OCI-LY7 (cell line): ENCODE results near the gene GNLY. TPM values are rescaled to one million over a fixed set of nuclear protein-coding genes. Genes with fewer than 3 reads are reported as not detected.

Experiments
- BruUV-seq: library from RNA; stranded (reverse); fragments of 400-500 nt; replicated peaks from 2 replicates; lab custom pipeline; 2021; lab: Mats Ljungman, UMichigan
- CTCF ChIA-PET: fragments of 300-600 bp; sonication (Branson Sonifier 250); formaldehyde crosslinking; loops from one replicate; lab custom pipeline; 2022; ENCODE audit warnings: antibody characterized with exemption; ENCODE audit not compliant: unreplicated experiment; lab: Charles Lee
- POLR2A ChIA-PET: fragments of 300-600 bp; sonication (Branson Sonifier 250); formaldehyde crosslinking; loops from one replicate; lab custom pipeline; 2022; ENCODE audit warnings: antibody characterized with exemption; lab: Charles Lee
- DNase-seq: peaks from one replicate; pipeline ENCODE4 v3.0.0-alpha.2; 2015; ENCODE audit warnings: low spot score
- H2AFZ ChIP-seq: fragments of 200-600 bp; sonication (generic), shearing (Covaris generic); 2 replicates; pipeline ENCODE4 v1.6.1; 2014; ENCODE audit warnings: mild to moderate bottlenecking, antibody characterized with exemption, low read length, moderate library complexity
- H3K27ac ChIP-seq: fragments of 200-600 bp; sonication (generic); 2 replicates; pipeline ENCODE4 v1.5.1; 2014; ENCODE audit warnings: mixed run types, low read depth, mild to moderate bottlenecking, moderate library complexity, low read length, inconsistent platforms; ENCODE audit not compliant: poor library complexity, severe bottlenecking
- H3K36me3 ChIP-seq: fragments of 200-600 bp; sonication (generic); 2 replicates; pipeline ENCODE4 v1.6.1; 2014; ENCODE audit warnings: mild to moderate bottlenecking, antibody characterized with exemption, low read length, moderate library complexity, mixed read lengths; ENCODE audit not compliant: insufficient read depth
- H3K4me1 ChIP-seq: fragments of 200-600 bp; sonication (generic); 2 replicates; pipeline ENCODE4 v1.5.1; 2014; ENCODE audit warnings: mild to moderate bottlenecking, low read length; ENCODE audit not compliant: insufficient read depth, poor library complexity, severe bottlenecking
- H3K4me2 ChIP-seq: fragments of 200-600 bp; sonication (generic); 2 replicates; pipeline ENCODE4 v1.6.1; 2014; ENCODE audit warnings: mild to moderate bottlenecking, low read length
- H3K4me3 ChIP-seq: fragments of 200-600 bp; sonication (generic); 2 replicates; pipeline ENCODE4 v1.5.1; 2014; ENCODE audit warnings: mild to moderate bottlenecking, low read depth, low read length; ENCODE audit not compliant: poor library complexity, severe bottlenecking
- H3K79me2 ChIP-seq: fragments of 200-600 bp; sonication (generic); 2 replicates; pipeline ENCODE4 v1.6.1; 2016; ENCODE audit warnings: low read depth, mild to moderate bottlenecking, low read length, moderate library complexity, mixed read lengths; ENCODE audit not compliant: insufficient read depth
- H3K9me2 ChIP-seq: fragments of 200-600 bp; sonication (generic); 2 replicates; pipeline ENCODE4 v1.6.1; 2016; ENCODE audit warnings: mild to moderate bottlenecking, low read length, mixed read lengths; ENCODE audit not compliant: insufficient read depth
- H3K9me3 ChIP-seq: fragments of 200-600 bp; sonication (generic); 2 replicates; pipeline ENCODE4 v1.6.1; 2014; ENCODE audit warnings: mild to moderate bottlenecking, mixed run types, low read length, mixed read lengths
- H4K20me1 ChIP-seq: fragments of 200-600 bp; sonication (generic); 2 replicates; pipeline ENCODE4 v1.6.1; 2014; ENCODE audit warnings: mild to moderate bottlenecking, antibody characterized with exemption, low read length, moderate library complexity, mixed read lengths; ENCODE audit not compliant: insufficient read depth
- EZH2phosphoT487 ChIP-seq: fragments of 200-600 bp; sonication (generic); IDR thresholded peaks from 2 replicates; pipeline ENCODE4 v1.6.1; 2018; ENCODE audit warnings: low read depth, borderline replicate concordance, mild to moderate bottlenecking, mixed run types, antibody characterized with exemption, low read length, moderate library complexity, mixed read lengths
- intact Hi-C: fragments of 100-400 bp; cut with micrococcal nuclease; formaldehyde crosslinking; loops from one replicate; pipeline ENCODE4 v1.10.0; 2022; ENCODE audit not compliant: unreplicated experiment
- total RNA-seq, 2 experiments: library from RNA; depleted of rRNA in 1 of 2; stranded (reverse); fragments of >200 nt in 1 of 2; shearing (Covaris generic) in 1 of 2; gene quantifications; 2 replicates each; pipeline ENCODE4 v1.2.3, GENCODE V29; 2014 to 2022
- TF ChIP-seq, protein P1 (sequence below): fragments of 200-600 bp; sonication (generic); conservative IDR thresholded peaks from 2 replicates; pipeline ENCODE4 v1.5.1; 2014; ENCODE audit warnings: mild to moderate bottlenecking, antibody characterized with exemption, low read length, moderate library complexity, mixed read lengths

The GNLY gene
- total RNA-seq, 2 experiments from 2014 or later: not detected

DNA sequence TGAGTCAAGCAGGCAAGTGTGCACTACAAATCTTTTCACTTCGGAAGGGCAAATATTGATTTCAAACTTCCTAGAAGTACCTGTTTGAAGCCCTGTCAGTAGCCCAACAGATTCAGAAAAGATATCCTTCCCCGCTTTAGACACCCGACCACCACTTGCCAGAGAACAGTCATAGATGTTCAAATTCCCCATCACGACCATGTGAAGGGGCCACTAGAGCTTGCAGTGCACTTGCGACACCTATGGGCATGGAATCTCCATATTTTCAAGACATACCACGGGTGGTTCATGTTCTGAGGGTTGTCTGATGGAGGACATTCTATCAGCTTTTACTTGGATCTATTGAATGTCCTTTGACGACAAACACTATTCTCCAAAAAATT is 23.8 kb downstream of the GNLY start:
- Histone ChIP-seq H3K4me2 (no peak overlapping the region), H3K9me3 (no peaks in the 10 kb centered on the region), H4K20me1 (no peaks in the 10 kb centered on the region), H3K36me3 (no peaks in the 10 kb centered on the region), H3K9me2 (no peaks in the 10 kb centered on the region), H3K79me2 (no peaks in the 10 kb centered on the region), H3K4me1 (no peaks in the 10 kb centered on the region), H3K4me3 (no peak overlapping the region), H2AFZ (no peak overlapping the region), H3K27ac (no peak overlapping the region)
- POLR2A ChIA-PET: no interaction called here
- CTCF ChIA-PET: interaction anchor here (0.6 to 0.9 kb wide), 2 partner anchors 81 to 96 kb away, joined by 3 to 4 read pairs; no protein-coding TSS in a partner anchor
- DNase-seq: no peak
- TF ChIP-seq, protein P1, sequence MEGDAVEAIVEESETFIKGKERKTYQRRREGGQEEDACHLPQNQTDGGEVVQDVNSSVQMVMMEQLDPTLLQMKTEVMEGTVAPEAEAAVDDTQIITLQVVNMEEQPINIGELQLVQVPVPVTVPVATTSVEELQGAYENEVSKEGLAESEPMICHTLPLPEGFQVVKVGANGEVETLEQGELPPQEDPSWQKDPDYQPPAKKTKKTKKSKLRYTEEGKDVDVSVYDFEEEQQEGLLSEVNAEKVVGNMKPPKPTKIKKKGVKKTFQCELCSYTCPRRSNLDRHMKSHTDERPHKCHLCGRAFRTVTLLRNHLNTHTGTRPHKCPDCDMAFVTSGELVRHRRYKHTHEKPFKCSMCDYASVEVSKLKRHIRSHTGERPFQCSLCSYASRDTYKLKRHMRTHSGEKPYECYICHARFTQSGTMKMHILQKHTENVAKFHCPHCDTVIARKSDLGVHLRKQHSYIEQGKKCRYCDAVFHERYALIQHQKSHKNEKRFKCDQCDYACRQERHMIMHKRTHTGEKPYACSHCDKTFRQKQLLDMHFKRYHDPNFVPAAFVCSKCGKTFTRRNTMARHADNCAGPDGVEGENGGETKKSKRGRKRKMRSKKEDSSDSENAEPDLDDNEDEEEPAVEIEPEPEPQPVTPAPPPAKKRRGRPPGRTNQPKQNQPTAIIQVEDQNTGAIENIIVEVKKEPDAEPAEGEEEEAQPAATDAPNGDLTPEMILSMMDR: peak; percentile 47; the same call in 1 of the 2 replicates
- no peak for TF ChIP-seq EZH2phosphoT487
- BruUV-seq: no TSS peak
- intact Hi-C loops: no loop called here

DNA sequence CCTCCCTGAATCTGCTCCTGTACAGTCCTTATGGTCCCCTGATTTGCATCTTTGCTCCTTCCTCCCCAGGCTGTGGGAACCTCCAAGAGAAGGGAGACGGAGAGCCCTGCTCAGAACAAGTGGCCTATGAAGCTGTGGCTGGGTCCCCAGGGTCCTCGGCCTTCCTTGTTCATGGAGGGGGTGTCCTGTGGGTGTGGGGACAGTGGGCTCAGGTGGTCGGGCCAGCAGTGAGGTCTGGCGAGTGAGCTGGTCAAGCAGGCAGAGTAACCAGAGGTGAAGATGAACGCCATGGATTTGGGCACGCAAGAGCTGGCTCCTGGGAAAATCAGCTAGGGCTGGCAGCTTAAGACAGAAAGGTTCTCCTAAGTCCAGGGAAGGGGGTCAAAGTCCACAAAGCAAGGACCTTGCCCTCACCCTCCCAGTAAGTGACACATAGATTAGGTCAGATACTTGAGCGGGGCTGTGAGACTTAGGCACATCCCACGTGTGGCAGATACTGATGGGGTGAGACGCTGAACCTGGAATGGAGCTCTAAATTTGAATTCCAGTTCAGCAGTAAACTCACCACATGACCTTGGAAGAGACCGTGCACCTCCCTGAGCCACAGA is 24.8 kb downstream of the GNLY start:
- H3K36me3 ChIP-seq: no peaks in the 10 kb centered on the region
- no peaks in the 10 kb centered on the region for H3K9me3 ChIP-seq
- no peak overlapping the region for H3K27ac ChIP-seq
- ChIA-PET CTCF (interaction anchor here (0.9 kb wide), 1 partner anchor 299 kb away, joined by 3 read pairs; no protein-coding TSS in a partner anchor), POLR2A (interaction anchor here (0.6 to 1.6 kb wide), 3 partner anchors 11 to 425 kb away, joined by 4 read pairs; no protein-coding TSS in a partner anchor)
- H2AFZ ChIP-seq: no peak overlapping the region
- no peaks in the 10 kb centered on the region for H3K9me2 ChIP-seq
- TF ChIP-seq, protein P1: no peak
- TF ChIP-seq EZH2phosphoT487: no peak
- H3K4me2 ChIP-seq: no peak overlapping the region
- DNase-seq: no peak
- no peaks in the 10 kb centered on the region for H3K79me2 ChIP-seq
- BruUV-seq: no TSS peak
- H3K4me3 ChIP-seq: no peak overlapping the region
- no peaks in the 10 kb centered on the region for H3K4me1 ChIP-seq
- intact Hi-C loops: no loop called here
- H4K20me1 ChIP-seq: no peaks in the 10 kb centered on the region
